ENCODE results near the gene AQP12A.

GRCh38 chr2:240685771-240686371, 5.8 kb upstream of the AQP12A start:
- TF ChIP-seq EZH2phosphoT487 (IDR thresholded peaks at IDR 0.05) (no peak), CTCF (IDR thresholded peaks at IDR 0.05) (no peak)
